ENCODE results near the gene FAM13A. TPM values are rescaled to one million over a fixed set of nuclear protein-coding genes. Genes with fewer than 3 reads are reported as not detected.

Gene FAM13A
- total RNA-seq, 1 experiment from 2014 or later: 22.3 TPM

DNA sequence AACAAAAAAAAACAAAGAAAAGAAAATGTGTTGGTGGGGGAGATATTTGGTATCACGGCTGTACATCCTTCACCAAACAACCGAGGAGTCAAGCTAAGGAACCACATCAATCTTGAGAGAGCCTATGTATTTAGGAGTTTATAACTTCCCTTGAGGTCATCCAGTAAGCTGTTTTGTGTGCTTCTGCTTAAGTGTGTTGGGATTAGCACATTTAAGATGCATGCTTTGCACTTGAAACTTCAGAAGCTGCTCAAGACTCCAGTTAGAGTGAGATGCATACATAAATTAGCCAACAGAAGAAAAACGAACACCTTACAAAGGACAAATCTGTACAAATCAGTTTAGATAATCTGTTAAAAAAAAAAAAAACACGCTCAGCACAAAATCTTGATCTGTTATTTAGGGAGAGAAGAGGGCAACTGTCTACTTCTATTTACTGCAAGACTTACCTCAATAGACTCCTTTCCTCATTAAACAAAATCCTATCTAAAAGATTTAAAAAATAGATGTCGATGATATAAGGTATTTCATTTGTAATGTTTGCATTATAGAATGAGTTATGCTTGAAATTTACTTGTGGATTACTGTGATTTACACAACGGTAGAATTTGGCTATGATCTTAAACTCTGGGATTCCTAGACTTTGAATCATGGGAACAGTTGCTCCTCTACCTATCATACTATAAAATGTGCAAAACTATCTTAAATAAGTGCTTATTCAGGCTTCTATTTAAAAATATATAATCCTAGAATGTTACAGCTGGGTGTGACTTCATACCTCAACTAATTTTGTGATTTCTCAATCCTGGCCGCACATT is 305.5 kb downstream of the FAM13A start:
- DNase-seq (ENCODE audit: low read depth): no peak

DNA sequence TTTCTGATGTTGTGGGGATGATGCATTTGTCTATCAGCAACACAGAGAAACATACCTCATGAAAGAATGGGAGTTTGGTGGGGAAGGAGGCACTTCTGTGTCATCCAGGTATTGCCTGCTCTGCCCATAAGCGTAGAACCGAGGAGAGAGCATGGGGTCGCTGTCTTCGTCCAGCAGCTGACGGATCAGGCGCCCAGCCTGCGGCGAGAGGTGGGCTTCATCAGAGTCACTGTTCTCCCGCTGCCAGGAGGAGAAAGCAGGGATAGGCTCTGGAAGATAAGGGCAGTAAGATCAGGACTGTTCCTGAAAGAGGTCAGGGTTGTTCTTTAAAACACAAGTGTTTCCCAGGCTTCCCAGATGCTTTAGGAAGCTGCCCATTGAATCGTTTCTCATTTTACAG is 306.6 kb downstream of the FAM13A start:
- DNase-seq (ENCODE audit: low read depth): no peak

DNA sequence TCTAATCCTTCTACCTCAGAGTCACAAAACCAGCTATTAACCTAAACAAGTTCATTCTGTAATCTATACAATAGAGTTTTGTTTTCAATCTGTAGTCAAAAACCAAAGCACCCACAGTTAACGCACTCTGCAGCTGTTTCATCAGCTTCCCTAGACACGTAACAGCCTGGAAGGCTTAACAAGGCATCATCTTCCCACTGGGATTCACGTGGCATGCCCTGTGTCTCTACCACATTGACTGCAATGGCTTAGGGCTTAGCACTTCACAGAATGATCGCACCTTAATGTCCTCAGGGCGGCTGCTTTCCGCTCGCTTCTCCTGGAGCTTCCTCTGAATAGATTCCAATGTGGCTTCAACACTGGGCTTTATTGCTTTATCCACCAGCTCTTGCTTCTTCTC is 309.6 kb downstream of the FAM13A start:
- no peak for DNase-seq (ENCODE audit: low read depth)

DNA sequence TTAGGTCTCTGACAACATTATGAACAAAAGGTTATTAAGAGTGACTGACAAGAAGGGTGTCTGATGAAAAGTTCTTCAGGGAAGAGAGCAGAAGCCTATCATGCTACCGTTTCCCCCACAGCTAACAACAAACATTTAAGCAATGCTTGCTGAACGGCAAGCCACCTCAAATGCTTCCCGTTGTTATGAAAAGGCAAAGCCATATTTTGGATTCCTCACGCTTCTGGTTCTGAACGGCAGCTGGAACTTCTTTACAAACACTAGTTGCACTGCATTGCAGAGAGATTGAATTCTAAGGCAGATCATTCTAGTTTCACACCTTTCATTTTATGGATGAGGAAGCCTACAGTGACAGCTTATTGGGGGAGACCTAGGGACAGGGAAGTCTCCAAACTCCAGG is 310.8 kb downstream of the FAM13A start:
- no peak for DNase-seq (ENCODE audit: low read depth)

DNA sequence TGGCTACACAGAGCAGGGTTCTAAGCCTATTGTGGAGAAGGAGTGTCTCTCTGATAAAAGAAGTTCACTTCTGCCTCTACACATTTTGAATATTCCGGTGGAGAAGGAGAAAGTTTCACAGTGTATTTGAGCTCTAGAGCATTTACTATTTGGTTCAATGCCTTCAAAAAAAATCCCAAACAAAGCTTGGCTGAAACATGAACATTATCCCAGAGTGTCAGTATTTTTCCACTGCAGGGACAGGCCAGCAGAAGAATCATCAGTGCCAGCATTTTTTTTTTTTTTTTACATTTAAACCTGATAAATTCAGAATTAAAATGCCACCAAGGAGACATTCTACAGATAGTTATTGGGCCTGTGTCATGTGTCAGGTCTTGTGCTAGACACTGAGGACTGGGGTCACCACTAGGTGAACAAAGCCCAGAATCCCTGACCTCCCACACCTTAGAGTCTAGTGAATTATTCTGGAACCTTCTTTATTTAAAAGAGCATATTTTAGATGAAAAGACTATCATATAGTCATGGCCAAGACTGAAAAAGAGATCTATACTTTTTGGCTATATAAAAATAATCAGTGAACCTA is 311.3 kb downstream of the FAM13A start:
- DNase-seq (ENCODE audit: low read depth): no peak

DNA sequence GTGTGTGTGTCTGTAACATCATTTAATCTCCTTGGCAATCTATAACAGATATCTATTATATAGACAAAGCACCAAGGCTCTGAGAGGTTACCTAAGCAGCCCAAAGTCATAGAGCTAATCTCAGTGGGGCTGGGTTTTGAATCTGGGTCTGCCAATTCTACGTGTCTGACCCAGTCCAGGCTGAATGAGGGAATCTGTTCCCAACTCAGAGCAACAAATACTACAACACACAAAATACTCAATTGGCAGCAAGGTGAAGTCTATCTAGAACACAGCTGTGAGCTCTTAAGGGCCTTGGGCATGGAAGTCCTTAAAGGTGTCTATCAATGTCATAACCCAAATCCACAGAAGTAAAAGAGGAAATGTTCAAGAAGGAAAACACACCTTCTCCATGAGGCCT is 311.8 kb downstream of the FAM13A start:
- no peak for DNase-seq (ENCODE audit: low read depth)

DNA sequence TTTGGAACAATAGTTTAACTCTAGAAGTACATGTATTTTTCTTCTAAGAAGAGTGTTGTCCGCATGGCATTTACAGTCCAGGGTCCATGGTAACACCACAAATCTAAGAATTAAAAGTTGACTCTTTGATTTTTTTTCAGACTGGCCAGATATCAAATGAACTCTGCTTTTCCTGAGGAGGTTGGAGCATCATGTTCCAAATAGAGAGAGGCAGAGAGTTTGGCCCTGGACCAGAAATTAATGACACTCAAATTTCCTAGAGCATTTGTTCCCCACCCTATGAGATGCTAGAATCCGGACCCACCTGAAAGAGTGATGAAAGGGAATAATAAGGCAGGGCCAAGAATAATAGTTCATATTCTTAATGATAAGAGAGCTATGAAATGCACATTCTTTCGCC is 312.4 kb downstream of the FAM13A start:
- no peak for DNase-seq (ENCODE audit: low read depth)

DNA sequence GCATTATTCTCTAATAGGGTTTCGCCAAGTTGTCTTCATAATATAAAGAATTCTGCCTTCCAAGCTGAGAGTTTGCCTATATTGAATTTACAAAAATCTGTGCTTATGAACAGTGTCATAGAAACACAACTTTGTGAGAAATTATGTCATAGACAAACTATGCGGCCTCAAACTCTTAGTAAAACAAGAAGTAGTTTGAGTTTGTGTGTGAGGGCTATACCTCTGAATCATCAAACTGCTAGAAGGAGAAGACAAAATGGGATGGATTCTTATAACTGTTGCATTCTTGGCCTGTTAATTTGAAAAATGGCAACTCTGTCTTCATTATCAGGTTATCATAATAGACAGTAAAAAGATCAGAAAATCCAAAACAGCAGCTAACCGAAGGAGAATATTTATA is 313.3 kb downstream of the FAM13A start:
- DNase-seq (ENCODE audit: low read depth): peak; percentile 85

DNA sequence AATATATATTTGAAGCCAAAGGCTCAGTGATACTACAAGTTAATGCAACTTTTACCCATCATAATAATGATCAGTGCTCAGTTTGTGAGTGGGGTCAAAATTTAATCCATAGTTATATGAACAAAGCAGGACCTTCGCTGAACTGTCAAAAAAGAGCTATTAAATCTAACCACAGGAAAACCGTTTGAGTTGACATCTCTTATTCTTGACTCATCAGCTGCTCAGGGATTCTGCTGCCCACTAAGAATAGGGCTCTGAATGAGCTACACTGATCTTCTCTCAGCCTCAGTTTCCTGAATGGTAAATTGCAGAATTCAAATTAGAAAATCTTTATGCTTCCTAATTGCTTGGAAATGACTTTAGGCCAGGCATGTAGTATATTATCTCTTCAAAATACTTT is 314.4 kb downstream of the FAM13A start:
- DNase-seq (ENCODE audit: low read depth): peak; percentile 66

DNA sequence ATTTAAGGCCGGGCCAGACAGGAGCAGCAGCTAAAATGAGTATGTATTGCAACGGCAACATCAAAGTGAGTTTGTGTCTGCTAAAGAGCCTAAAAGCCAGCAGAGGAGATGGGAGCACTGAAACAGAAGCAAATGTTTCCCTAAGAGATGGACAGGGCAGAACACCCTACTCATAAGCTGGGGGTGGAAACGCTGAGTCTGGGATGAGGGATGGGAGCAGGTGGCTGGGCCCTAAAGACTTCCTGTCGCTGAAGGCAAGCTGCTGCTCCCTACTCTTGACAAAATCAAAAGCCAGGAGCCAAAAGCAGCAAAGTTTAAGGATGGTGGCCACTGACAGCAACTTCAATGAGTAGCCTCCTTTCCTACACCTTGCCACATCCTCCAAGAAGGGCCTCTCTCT is 318.8 kb downstream of the FAM13A start:
- DNase-seq (ENCODE audit: low read depth): peak; percentile 94

DNA sequence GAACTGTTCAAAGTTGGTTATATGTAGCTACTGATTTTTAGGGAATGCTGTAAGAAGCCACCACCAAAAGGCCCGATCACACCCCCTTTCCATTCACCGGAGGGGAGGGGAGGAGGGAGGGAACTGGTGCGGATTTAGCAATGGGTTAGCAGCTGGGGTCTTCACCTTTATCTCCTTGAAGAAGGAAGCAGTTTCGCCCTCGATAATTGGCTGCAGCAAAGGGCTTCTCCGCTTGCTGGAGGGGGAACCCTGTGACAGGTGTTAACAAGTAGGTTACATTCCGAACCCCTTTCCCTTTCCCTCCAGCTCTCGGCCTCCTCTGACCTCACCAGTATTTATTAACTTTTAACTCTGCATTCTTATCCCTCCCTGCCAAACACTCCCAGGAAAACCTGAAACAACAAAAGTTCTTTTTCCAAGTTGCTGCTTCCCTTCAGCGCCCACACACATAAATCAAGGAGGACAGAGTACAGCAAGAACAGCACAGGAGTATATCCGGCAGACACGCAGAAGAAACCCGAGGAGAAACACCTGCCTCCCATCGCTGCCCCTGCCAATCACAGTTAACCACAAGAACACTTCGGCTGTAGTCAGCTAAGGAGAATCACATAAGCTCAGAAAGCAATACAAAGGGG is 319.6 kb downstream of the FAM13A start:
- peak; percentile 98 for DNase-seq (ENCODE audit: low read depth)

DNA sequence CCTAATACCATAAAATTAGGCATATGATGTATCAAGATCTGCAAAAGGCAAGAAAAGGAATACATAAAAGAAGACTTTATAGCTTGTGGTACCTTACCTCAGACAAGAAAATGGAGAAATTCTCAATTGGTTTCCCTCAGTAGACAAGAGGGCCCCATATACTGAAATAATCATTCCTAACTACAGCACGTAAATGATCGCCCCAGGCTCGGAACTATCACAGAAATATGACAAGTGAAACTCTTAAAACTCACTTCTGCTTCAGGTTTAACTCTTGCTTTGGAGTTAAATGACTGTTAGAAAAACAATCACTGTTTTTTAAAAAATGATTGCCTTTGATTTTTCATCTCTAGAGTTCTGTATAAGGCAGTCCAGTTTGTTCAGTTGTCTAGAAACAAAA is 320.7 kb downstream of the FAM13A start:
- DNase-seq (ENCODE audit: low read depth): no peak

DNA sequence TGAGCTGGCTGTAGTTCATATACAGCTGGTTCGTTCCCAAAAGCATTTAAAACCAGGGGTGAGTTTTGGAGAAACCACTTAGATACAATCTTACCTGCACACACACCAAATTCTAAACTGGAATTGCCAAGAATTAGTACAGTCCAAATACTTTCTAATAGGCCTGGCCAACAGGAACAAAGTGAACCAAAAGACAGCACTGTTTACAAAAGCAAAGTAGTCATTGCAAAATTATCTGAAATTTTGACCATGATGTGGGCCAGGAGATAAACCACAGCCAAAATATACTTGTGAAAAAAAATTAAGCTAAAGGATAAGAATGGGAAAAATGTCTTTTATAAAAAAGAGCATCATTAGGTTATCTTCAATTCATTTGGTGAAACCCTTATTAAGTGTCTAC is 321.4 kb downstream of the FAM13A start:
- no peak for DNase-seq (ENCODE audit: low read depth)

DNA sequence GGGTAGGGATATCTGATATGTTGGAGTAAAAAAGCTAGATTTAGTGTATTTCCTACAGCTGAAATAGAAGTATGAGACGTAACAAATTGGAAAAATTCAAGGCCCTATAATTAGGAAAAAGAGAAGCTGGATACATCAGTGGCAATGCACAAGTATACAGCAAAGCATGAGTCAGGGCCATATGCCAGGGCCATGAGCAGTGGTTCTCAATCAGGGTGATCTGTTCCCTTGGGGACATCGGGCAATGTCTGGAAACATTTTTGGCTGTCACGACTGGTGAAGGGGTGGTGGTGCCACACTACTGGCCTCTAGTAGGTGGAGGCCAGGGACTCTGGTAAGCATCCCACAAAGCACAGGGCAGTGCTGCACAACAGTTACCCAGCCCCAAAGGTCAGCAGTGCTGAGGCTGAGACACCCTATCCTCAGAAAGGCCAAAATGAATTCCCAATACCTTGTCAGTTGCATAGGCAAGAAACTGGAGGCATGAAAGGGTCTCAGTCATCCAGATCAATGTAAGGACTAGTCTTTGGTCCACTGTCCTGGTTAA is 322.5 kb downstream of the FAM13A start:
- DNase-seq (ENCODE audit: low read depth): no peak

DNA sequence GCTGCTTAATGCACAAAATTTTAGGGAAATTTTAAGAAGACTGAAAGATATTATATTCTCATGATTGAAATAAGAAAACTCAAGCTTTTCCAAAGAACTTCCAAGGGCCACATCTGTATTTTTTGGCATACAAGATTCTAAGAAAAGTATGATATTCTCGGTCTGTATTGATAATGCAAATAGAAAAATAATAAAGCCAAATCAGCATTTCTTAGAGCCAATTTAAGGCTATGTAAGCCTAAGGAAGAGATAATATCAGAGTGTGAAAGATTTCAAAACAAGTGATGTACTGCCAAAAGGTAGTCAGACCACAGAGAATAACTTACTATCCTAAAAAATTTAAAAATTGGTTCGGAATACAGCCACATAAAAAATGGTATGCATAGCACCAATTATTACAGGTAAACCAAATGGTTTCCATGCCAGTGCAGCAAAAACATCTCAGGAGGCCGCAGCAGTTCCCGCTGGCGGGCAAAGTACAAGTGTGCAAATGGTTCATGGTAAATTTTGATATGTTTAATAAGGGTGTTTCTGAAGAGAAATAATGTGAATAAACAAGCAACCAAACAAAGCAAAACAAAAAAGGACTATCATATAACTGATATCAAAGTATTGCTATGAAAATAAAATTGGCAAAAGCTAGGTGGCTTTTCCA is 324.1 kb downstream of the FAM13A start:
- no peak for DNase-seq (ENCODE audit: low read depth)

DNA sequence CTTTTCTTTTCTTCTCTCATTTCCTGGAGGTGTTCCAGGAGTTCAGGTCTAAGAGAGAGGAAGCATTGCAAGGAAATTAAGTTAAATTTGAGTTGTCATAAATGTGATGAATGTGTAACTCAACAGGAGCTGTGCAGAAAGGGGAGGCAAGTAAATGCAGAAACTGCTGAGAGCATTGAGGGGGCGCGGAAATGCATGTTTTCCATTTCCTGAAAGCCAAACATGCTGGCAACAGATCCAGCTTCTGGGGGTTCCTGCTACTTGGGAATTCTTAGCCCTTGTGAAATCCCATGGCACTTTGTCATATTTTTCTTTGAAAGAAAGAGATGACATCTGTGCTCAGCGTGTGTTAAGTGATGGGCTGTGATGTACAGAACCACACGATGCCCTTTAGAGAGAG is 325.6 kb downstream of the FAM13A start:
- DNase-seq (ENCODE audit: low read depth): no peak

DNA sequence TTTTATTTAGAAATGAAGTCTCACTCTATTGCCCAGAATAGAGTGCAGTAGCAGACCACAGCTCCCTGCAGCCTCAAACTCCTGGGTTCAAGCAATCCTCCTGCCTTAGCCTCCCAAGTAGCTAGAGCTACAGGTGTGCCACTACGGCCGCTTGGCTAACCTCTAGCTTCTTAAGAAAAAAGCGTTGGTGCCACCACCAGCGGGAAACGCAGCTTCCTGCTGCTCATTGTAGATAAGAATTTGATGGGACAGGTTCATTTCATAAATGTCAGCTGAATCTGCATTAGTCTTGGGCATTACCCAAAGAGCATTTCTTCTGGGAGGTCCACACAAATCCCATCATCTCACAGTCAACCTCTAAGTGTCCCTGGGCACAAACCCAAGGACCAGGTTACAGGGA is 326.2 kb downstream of the FAM13A start:
- no peak for DNase-seq (ENCODE audit: low read depth)

DNA sequence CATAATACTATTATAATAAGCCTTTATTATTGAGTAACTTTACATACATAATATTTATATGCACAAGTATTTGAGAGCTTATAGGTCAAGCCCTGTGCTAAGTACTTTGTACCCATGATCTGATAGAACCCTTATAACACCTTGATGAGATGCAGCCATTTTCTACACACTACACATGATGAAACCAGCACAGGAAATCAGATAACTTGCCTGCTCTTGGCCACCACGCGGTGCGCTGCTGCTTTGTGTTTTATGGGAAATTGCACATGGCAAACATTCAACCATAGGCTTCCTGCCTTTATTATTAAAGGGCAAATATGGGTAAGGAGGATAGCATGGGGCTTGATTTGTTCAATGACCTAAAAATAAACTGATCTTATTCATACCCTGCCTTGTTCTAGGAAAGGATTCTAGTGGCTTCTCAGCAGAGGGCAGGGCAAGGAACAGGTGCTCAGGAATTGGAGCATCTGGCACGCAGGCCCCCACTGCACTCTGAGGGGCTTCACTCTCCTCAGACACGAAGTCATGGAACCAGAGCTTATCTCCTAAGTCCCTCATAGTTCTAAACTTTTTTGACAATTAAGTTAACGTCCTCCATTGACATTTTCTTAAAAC is 327.7 kb downstream of the FAM13A start:
- DNase-seq (ENCODE audit: low read depth): no peak

DNA sequence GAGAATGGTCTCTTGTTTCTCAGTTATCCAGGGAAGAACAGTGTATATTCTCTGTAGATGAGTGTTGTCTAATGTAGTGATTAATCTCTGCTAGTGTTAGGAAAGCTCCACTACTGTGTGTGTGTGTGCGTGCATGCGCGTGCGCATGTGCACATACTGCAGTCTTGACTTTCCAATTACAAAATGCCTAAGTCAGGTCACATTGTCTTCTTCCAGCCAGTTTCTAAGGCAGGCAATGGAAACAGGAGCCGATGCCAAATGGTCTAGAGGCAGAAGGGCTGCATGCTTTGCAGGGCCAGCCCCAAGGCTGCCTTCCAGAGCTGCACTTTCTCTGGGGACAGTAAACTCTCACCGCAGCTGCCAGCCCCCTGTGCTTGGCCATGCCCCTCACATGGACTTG is 328.8 kb downstream of the FAM13A start:
- no peak for DNase-seq (ENCODE audit: low read depth)

DNA sequence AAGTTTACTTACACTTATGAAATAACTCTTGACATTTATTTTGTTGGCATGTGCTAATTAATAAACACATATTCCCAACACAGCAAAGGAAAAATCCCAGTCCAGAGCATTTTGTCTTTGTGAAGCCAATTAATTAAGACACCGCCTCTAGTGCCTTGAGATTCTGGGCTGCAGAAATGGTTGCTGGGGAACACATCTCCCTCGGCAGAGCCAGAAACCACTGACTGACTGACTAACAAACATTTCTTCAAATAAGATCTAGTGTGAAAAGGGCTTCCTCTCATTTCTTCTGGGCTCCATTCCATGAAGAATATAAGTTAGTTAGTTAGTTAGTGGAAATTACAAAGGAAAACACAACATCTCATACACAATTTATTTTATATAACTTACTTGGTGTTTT is 331.0 kb downstream of the FAM13A start:
- no peak for DNase-seq (ENCODE audit: low read depth)

DNA sequence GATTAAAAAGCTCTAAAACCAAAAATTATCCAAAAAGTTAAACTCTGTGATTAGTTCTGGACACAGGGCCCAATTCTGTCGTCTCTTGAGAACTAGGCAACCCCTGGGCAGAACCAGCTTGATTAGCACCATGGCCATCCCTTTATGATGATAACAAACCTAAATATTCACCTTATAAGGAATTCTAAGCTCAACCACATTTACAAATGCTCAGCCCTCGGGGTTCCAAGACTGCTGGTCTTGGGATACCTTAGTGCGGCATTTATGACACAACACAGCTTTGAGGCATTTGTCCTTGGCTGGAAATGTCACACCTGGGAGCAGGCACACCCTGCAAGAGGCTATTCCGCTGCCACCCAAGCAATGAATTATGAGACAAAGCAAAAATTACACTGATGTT is 331.8 kb downstream of the FAM13A start:
- DNase-seq (ENCODE audit: low read depth): no peak

DNA sequence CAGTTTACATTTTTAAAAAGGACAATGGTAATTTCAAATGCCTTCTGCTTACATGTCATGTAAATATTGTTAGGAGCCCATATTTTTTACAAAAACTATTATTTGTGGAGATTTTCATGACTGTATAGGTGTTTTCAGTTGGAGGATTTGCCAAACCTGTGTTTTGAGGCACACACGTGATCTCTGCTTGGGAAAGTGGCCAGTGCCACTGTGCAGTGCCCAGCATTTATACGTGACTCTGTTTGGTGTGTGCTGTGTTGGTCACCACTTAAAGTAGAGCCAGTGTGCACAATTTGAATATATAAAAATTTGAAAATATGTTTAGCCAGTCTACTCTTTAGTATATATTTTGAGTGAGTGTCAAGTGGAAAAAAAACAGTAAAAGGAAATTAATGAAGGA is 332.6 kb downstream of the FAM13A start:
- no peak for DNase-seq (ENCODE audit: low read depth)
